Measurements from ENCODE around the gene PEPD.

The PEPD gene

GRCh38 chr19:33347300-33347699, 174.3 kb downstream of the PEPD start:
- H3K36me3 ChIP-seq (ENCODE audit: insufficient read depth, low read length): no peaks in the 10 kb centered on the region
- H2AFZ ChIP-seq (ENCODE audit: low read depth, low read length): no peak overlapping the region
- peaks cover 21% of the 10 kb centered on the region for H3K27me3 ChIP-seq (ENCODE audit: insufficient read depth, low read length)
- H3K4me3 ChIP-seq (ENCODE audit: low read length): no peak overlapping the region
- H3K9me3 ChIP-seq (ENCODE audit: low read length): no peaks in the 10 kb centered on the region
- peaks cover 10% of the 10 kb centered on the region for H3K4me1 ChIP-seq (ENCODE audit: insufficient read depth, low read length)

GRCh38 chr19:33346665-33347064, 174.9 kb downstream of the PEPD start:
- Histone ChIP-seq H3K9me3 (ENCODE audit: low read length) (no peaks in the 10 kb centered on the region), H3K4me3 (ENCODE audit: low read length) (no peak overlapping the region), H2AFZ (ENCODE audit: low read depth, low read length) (no peak overlapping the region), H3K27me3 (ENCODE audit: insufficient read depth, low read length) (peaks cover 21% of the 10 kb centered on the region), H3K4me1 (ENCODE audit: insufficient read depth, low read length) (peaks cover 10% of the 10 kb centered on the region), H3K36me3 (ENCODE audit: insufficient read depth, low read length) (no peaks in the 10 kb centered on the region)

DNA sequence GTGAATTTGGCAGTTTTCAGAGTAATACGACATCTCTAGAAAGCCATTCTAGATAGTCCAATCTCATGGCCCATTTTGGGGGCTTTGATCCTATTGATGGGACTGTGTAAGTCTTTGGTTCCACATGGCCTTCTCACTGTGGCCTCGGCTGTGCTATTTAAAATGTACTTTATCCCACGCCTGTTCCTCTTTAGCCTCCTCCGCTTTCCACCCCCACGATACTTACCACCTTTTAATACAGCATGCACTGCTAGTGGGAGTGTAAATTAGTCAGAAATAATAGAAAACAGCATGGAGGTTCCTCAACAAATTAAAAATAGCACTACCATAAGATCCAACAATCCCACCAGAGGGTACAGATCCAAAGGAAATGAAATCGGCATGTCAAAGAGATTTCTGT, 176.4 kb downstream of the PEPD start:
- Histone ChIP-seq H3K36me3 (ENCODE audit: insufficient read depth, low read length) (no peaks in the 10 kb centered on the region), H3K9me3 (ENCODE audit: low read length) (no peaks in the 10 kb centered on the region), H3K4me3 (ENCODE audit: low read length) (no peak overlapping the region), H2AFZ (ENCODE audit: low read depth, low read length) (no peak overlapping the region), H3K27me3 (ENCODE audit: insufficient read depth, low read length) (peaks cover 24% of the 10 kb centered on the region), H3K4me1 (ENCODE audit: insufficient read depth, low read length) (peaks cover 10% of the 10 kb centered on the region)

- no peaks in the 10 kb centered on the region for H3K36me3 ChIP-seq (ENCODE audit: insufficient read depth, low read length)
- no peak overlapping the region for H2AFZ ChIP-seq (ENCODE audit: low read depth, low read length)
- H3K4me1 ChIP-seq (ENCODE audit: insufficient read depth, low read length): peaks cover 10% of the 10 kb centered on the region
- peaks cover 24% of the 10 kb centered on the region for H3K27me3 ChIP-seq (ENCODE audit: insufficient read depth, low read length)
- H3K4me3 ChIP-seq (ENCODE audit: low read length): no peak overlapping the region
- no peaks in the 10 kb centered on the region for H3K9me3 ChIP-seq (ENCODE audit: low read length)
These were observed 177.0 kb downstream of the PEPD start for GRCh38 chr19:33344573-33344925.

DNA sequence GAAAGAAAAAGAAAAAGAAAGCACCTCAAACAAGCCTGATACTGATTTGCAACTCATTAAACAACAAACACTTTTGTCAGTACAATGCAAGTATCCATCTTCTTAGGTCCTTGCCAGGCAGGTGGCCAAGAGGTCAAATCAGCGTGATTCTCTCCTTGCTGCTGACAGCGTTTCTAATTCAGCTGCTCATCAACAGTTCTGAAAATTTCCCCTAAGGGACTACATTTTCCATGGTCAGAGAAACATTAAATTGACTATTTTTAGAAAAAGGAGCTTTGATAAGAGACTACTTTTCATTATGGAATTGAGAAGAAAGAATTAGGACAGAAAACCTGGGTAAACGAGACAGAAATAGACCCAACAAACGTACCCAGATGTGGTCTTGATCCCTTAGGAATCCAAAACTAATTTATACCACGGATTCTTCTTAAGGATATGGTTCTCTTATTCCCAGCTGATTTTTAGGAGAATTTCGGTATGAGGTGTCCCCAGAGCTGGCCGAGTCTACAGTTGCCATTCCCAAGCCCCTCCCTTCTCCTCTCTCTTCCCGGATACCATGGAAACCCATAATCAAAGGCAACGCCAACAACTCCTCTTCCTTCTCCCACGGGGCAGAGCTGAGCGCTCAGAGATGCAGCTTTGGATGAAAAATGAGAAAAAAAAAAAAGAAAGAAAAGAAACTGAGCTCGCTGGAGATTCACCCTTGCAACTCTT, 177.6 kb downstream of the PEPD start:
- Histone ChIP-seq H3K36me3 (ENCODE audit: insufficient read depth, low read length) (no peaks in the 10 kb centered on the region), H3K27me3 (ENCODE audit: insufficient read depth, low read length) (peaks cover 24% of the 10 kb centered on the region), H3K4me3 (ENCODE audit: low read length) (no peak overlapping the region), H3K9me3 (ENCODE audit: low read length) (no peaks in the 10 kb centered on the region), H3K4me1 (ENCODE audit: insufficient read depth, low read length) (peaks cover 10% of the 10 kb centered on the region), H2AFZ (ENCODE audit: low read depth, low read length) (no peak overlapping the region)

DNA sequence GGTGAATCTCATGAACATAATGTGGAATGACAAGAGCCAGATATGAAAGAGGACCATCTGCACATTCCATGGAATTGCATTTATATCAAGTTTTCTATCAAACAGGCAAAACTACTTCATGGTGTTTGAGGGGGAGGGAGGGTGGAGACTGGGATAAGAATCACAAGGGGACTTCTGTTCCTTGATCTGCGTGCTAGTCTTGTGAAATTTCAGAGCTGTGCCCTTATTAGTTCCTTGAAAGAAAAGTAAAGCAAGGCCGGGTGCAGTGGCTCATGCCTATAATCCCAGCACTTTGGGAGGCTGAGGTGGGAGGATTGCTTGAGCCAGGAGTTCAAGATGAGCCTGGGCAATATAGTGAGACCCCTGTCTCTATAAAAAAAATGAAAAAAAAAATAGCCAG, 178.3 kb downstream of the PEPD start:
- no peaks in the 10 kb centered on the region for H3K36me3 ChIP-seq (ENCODE audit: insufficient read depth, low read length)
- H2AFZ ChIP-seq (ENCODE audit: low read depth, low read length): no peak overlapping the region
- H3K4me3 ChIP-seq (ENCODE audit: low read length): no peak overlapping the region
- peaks cover 10% of the 10 kb centered on the region for H3K4me1 ChIP-seq (ENCODE audit: insufficient read depth, low read length)
- no peaks in the 10 kb centered on the region for H3K9me3 ChIP-seq (ENCODE audit: low read length)
- H3K27me3 ChIP-seq (ENCODE audit: insufficient read depth, low read length): peaks cover 18% of the 10 kb centered on the region

DNA sequence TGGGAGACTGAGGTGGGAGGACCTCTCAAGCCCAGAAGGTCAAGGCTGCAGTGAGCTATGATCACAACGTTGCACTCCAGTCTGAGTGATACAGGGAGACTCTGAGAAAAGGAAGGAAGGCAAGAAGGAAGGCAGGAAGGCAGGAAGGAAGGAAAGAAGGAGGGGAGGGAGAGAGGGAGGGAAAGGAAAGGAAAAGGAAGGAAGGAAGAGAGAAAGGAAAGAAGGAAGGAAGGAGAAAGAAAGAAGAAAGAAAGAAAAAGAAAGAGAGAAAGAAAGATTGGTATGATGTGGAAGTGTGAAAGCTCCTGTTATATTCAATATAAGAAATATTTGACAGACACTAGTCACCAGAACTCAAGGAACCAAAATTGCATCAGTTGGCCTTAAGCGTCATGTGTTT, 180.6 kb downstream of the PEPD start:
- Histone ChIP-seq H3K27me3 (ENCODE audit: insufficient read depth, low read length) (peaks cover 6% of the 10 kb centered on the region), H2AFZ (ENCODE audit: low read depth, low read length) (no peak overlapping the region), H3K9me3 (ENCODE audit: low read length) (no peaks in the 10 kb centered on the region), H3K4me3 (ENCODE audit: low read length) (no peak overlapping the region), H3K36me3 (ENCODE audit: insufficient read depth, low read length) (no peaks in the 10 kb centered on the region), H3K4me1 (ENCODE audit: insufficient read depth, low read length) (peaks cover 10% of the 10 kb centered on the region)

DNA sequence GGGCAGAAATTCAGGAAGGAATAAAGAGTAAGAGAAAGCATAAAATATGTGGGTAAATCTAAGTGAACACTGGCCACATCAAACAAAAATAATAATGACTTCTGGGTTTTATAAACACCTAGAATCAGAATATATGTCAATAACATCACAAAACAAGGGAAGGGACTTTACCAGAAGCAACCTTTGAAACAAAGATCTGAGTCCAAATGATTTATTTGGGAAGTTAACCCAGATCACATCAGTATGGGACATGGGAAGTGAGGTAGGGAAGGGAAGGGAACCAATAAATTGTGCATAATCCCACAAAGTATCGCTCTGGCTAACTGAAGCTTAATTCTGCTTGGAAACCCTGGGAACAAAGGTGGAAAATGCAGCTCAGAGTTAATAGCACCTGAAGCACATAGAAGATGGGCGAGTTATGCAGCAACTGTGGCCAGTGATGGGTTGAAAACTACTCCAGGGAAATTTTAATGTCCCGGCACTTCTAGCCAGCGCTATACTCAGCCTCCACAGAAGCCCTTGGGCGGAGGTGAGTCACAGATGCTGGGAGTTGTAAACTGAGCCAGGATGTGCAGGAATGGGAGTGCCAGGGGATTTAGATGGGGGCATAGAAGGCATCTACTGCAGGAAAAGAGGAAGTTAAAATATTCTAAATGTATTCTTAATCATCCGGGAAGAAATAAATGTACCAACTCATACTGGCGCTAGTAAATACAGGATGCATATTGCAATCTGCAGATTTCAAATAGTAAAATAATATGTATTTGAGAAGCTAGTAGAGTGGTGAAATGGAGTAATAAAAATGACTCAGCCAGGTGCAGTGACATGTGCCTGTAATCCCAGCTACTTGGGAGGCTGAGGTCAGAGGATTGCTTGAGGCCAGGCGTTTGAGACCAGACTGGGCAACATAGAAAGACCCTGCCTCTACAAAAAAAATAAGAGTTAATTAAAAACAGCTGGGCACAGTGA, 182.3 kb downstream of the PEPD start:
- H3K9me3 ChIP-seq (ENCODE audit: low read length): no peaks in the 10 kb centered on the region
- peaks cover 7% of the 10 kb centered on the region for H3K4me1 ChIP-seq (ENCODE audit: insufficient read depth, low read length)
- H2AFZ ChIP-seq (ENCODE audit: low read depth, low read length): no peak overlapping the region
- no peaks in the 10 kb centered on the region for H3K36me3 ChIP-seq (ENCODE audit: insufficient read depth, low read length)
- H3K27me3 ChIP-seq (ENCODE audit: insufficient read depth, low read length): peaks cover 3% of the 10 kb centered on the region
- H3K4me3 ChIP-seq (ENCODE audit: low read length): no peak overlapping the region

Data from neuron (in vitro differentiated cells).